HG02840 (cell line): ENCODE results near the gene APCDD1.
"Not testable (repeated sequence)": the region's sequence is repeated elsewhere in the genome, so short reads cannot be mapped to it uniquely, and the experiment has no call there.

ENCODE experiments used
- ATAC-seq: cut with Tn5 transposase; IDR thresholded peaks from one replicate; pipeline ENCODE4 v1.9.1; 2021; ENCODE audit warnings: mild to moderate bottlenecking, moderate library complexity, moderate number of reproducible peaks; ENCODE audit not compliant: unreplicated experiment, low FRiP score

APCDD1 gene

GRCh38 chr18:10460414-10461018, 6.1 kb downstream of the APCDD1 start:
- ATAC-seq, result no peak

- ATAC-seq, result no peak
Observed at GRCh38 chr18:10461989-10462388, 7.6 kb downstream of the APCDD1 start.

DNA sequence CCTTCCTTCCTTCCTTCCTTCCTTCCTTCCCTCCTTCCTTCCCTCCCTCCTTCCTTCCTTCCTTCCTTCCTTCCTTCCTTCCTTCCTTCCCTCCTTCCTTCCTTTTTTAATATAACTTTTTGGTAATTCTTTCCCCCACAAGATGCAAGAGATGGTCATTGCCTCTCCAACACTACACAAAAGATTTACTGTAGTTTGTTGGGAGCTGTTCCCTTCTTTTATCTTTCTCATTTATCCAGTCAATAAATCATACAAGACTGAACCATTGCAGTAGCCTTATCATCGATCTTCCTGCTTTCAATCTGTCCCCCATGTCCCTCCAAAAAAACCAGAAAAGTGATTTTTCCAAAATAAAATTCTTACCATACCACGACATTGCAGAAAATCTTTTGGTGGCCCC, 8.2 kb downstream of the APCDD1 start:
- no peak for ATAC-seq

- ATAC-seq, result no peak
Observed at GRCh38 chr18:10463096-10463495, 8.7 kb downstream of the APCDD1 start.

- no peak for ATAC-seq
Observed at GRCh38 chr18:10463741-10464140, 9.3 kb downstream of the APCDD1 start.

DNA sequence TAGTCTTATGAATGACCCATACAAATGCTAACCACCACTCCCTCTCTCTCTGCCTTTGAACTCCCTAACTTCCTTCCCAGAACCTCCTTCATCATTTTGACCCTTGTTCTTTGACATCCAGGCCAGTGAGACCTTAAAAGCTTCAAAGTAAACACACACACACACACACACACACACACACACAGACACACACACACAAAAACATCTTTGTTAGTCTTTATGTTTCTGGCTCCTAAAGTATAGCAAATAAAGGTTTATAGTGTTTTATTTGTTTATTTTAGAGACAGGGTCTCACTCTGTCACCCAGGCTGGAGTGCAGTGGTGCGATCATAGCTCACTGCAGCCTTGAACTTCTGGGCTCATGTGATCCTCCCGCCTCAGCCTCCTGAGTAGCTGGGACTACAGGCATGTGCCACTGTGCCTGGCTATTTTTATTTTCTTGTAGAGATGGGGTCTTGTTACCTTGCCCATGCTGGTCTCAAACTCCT, 9.8 kb downstream of the APCDD1 start:
- not testable (repeated sequence) for ATAC-seq

GRCh38 chr18:10465174-10465939, 10.9 kb downstream of the APCDD1 start:
- no peak for ATAC-seq

- ATAC-seq, result no peak
Observed at GRCh38 chr18:10470429-10470828, 16.0 kb downstream of the APCDD1 start.

- no peak for ATAC-seq
Observed at GRCh38 chr18:10471574-10471973, 17.1 kb downstream of the APCDD1 start.

- ATAC-seq, result no peak
Observed at GRCh38 chr18:10473132-10473531, 18.7 kb downstream of the APCDD1 start.

GRCh38 chr18:10474309-10474708, 19.9 kb downstream of the APCDD1 start:
- no peak for ATAC-seq

GRCh38 chr18:10475276-10475653, 20.8 kb downstream of the APCDD1 start:
- no peak for ATAC-seq

- ATAC-seq, result no peak
Observed at GRCh38 chr18:10475654-10476291, 21.3 kb downstream of the APCDD1 start.

DNA sequence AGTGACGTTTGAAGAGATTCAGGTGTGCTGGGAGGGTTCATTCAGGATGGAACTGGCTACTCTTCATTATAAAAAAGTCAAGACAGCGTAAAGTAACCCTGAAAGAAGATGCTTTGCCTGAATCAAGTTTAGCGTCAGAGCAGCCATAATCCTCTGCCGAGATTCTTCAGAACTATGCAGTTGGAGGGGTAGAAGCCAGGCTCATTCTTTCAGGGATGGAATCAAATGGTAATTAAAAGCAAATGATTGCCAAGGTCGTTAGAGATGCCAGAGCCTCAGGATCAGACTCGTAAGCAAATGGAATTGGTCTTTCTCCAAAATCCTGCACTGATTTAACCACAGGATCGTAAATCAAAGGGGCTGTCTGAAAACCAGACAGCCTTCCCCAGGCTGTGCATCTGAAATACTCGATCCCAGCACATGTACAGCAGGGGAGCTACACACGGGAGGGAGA, 21.9 kb downstream of the APCDD1 start:
- ATAC-seq, result no peak

DNA sequence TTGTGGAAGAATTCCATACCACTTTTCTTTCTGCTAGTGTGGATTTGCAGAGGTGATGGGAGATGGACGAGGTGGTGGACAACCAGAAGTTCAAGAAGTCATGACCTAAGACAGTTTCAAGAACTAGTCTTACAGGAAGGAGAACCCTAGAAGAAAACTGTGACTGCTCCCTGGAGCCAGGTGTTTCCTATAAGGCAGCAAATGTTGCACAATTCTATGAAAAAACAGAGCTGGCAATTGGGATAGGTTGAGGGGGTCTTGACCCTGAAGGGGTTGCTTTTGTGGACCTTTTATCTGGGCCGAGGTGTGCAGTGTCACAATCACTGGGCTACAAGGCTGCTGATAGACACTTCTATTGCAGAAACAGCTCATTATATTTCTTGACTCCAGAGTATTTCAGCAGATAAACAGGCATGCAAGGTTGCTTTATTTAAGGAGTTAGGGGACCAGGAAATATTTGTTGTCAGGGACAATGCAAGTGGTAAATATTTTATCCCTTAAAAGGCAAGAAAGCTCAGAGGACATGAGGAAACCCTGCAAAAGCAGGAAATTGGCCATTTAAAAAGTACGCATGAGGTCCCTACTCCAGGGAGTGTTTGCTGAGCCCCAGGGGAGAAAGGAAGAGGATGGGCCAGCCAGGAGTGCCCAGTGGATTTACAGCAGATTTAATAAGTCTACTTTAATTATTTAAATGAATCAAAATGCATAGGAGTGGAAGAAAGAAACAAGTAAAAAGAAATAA, 22.9 kb downstream of the APCDD1 start:
- ATAC-seq, result no peak

DNA sequence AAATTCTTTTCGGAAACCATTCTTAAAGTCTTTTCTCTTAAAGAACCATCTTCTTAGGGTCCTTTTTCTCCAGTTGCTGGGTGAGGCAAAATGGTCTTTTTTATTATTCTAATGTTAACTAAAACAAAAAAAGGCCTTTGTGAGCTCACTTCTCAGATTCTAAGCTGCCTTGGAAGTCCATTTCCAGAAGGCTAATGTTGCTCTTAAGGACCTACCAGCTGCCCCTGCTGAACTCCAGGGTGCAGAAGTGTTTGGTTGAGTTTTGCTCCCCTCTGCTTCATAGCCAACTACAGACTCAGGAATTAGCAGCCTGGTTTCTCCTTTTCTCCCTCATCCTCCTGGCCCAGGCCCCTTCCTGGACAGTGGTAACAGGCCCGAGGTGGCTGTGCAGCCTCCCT, 23.4 kb downstream of the APCDD1 start:
- ATAC-seq, result no peak

- ATAC-seq, result no peak
Observed at GRCh38 chr18:10481831-10482230, 27.4 kb downstream of the APCDD1 start.

DNA sequence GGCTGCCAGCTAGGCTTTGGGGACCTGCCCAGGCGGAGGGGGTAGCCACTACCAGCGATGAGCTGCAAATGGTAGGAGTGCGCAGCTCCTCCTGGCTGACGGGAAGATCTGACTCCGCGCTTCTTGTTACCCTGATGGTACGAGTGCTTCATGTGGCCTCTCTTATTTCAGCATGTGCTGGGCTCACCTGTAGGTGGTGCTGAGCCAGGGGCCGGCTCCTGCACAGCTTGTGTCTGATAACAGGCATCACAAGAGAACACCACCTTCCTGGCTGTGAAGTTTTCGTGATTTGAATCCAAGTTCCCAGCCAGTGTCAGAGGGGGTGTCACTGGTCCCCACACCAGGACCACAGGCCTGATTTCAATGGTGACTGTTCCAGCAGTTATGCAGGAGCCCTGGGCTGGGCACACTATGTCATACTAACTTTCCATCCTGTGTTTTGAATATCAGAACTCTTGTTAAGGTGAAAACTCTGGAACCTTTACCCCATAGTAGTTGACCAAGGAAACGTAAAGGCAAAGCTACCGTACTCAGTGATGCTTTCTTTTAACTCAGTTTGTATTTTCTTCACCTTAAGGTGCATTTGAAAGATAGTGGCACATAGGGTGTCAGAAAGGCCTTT, 28.0 kb downstream of the APCDD1 start:
- ATAC-seq, result peak; percentile 13

DNA sequence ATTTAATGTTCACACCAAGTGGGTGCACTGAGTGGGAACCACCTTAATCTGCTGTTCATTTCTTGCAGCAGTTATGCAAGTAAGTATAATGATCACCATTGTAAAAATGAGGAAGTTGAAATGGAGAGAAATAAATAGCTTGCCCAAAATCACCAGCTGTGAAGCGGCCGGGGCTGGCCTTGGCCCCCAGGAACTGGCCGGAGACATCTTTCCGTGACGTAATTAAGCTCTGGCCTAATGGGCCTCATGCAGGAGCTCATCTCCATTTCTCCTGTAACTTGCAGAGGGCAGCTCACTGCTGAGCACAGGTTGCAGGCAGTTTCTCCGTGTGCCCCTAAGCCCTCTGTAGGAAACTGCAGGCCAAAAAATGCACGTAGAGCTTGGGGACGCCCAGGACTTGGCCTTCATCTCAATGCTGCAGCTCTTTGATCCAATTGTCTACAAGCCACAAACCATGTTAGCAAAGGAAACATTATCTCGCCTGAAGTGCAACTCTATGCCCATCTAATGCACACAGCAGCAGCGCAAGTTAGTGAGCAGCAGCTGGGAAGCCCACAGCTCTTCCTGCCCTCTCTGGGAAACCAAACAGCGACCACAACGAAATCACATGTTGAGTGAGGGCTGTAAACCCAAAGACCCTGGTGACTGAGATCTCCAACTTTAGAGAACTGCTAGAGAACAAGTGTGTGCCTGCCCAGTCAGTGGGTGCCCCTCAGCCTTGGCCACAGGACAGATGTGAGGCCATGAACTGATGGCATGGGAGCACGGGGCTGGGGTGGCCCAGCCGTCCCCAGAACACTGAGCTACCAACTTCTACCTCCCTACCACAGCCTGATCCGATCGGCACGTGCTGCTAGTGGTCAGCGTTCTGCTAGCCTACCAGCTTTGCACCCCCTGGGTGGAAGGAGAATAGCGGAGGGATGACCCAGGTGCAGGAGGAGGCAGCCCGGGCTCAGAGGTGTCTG, 28.8 kb downstream of the APCDD1 start:
- ATAC-seq, result peak; percentile 74
